ENCODE results near the gene DPT. TPM values are rescaled to one million over a fixed set of nuclear protein-coding genes. Genes with fewer than 3 reads are reported as not detected.

The DPT gene
- total and polyA plus RNA-seq, 10 of the 15 experiments (the other 5 are each of a cell fraction or from before 2014, with no cell fraction given) = 0.05 to 0.10 TPM; not detected in 8

GRCh38 chr1:168696125-168696760 is 32.8 kb downstream of the DPT start:
- Histone ChIP-seq H3K9me3 (replicated peaks; ENCODE audit: control insufficient read depth, insufficient read depth, low read length) (no peaks in the 10 kb centered on the region; the same call in 2 of the 3 replicates), H3K4me1 (ENCODE audit: control insufficient read depth, insufficient read depth, low read length) (no peaks in the 10 kb centered on the region), H3K4me2 (ENCODE audit: control insufficient read depth, insufficient read depth) (no peak overlapping the region), H3K27me3 (replicated peaks in 1 of 2; ENCODE audit: control insufficient read depth in 2 of 2, insufficient read depth in 2 of 2, low read length in 1 of 2) (peaks cover 0 to 3% of the 10 kb centered on the region in 2 experiments; a peak in 2 of 4 replicates), H2AFZ (ENCODE audit: control insufficient read depth, low read depth, low read length) (no peak overlapping the region), H3K36me3 (ENCODE audit: control insufficient read depth in 2 of 2, insufficient read depth in 2 of 2, low read length in 1 of 2) (no peaks in the 10 kb centered on the region), H3K4me3 (no peak overlapping the region), H3K79me2 (ENCODE audit: control insufficient read depth, insufficient read depth, low read length) (no peaks in the 10 kb centered on the region), H3K9ac (ENCODE audit: control insufficient read depth, insufficient read depth, low read length) (no peak overlapping the region), H3K27ac (ENCODE audit: control insufficient read depth, insufficient read depth) (no peak overlapping the region), H4K20me1 (ENCODE audit: control insufficient read depth, insufficient read depth) (no peaks in the 10 kb centered on the region)
- in situ Hi-C loops (cut with MboI) = no loop called here
- POLR2A ChIA-PET = no interaction called here
- DNase-seq (ENCODE audit: low read depth, low spot score) (no peak), ATAC-seq (no peak), FAIRE-seq (no peak)
- SMC1A ChIA-PET (ENCODE audit: uncharacterized antibody, unreplicated experiment) = interaction anchor here (1.1 to 1.3 kb wide), 4 partner anchors 9 to 257 kb away, joined by 3 to 4 read pairs (median 3); no protein-coding TSS in a partner anchor
- CTCF ChIA-PET = no interaction called here
- RAD21 ChIA-PET (ENCODE audit: unreplicated experiment) = no interaction called here
- BruUV-seq (replicated peaks) = no TSS peak
- TF ChIP-seq LARP7 (IDR thresholded peaks at IDR 0.05) (no peak), NR2C2 (IDR thresholded peaks at IDR 0.05; ENCODE audit: borderline replicate concordance, control insufficient read depth, insufficient read length, low read depth) (no peak), WRNIP1 (IDR thresholded peaks at IDR 0.05; ENCODE audit: borderline replicate concordance, low read depth, low read length) (no peak), HDAC6 (IDR thresholded peaks at IDR 0.05; ENCODE audit: unreplicated experiment) (no peak), SIN3A (IDR thresholded peaks at IDR 0.05; ENCODE audit: low read depth, low read length) (no peak), GATAD2B (conservative IDR thresholded peaks at IDR 0.05; ENCODE audit: low read depth) (no peak), ZNF24 (IDR thresholded peaks at IDR 0.05) (no peak), CHD4 (IDR thresholded peaks at IDR 0.05) (no peak)
- TF ChIP-seq, protein P1, sequence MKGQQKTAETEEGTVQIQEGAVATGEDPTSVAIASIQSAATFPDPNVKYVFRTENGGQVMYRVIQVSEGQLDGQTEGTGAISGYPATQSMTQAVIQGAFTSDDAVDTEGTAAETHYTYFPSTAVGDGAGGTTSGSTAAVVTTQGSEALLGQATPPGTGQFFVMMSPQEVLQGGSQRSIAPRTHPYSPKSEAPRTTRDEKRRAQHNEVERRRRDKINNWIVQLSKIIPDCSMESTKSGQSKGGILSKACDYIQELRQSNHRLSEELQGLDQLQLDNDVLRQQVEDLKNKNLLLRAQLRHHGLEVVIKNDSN (IDR thresholded peaks at IDR 0.05; ENCODE audit: borderline replicate concordance, extremely low read length, insufficient read depth, low read depth, low read length) = no peak
- intact Hi-C loops (cut with micrococcal nuclease; ENCODE audit: unreplicated experiment) = no loop called here
- 41% methylated on average over 7 of the region's 7 CpGs for WGBS (ENCODE audit: insufficient coverage, insufficient replicate concordance, low lambda C conversion rate, missing lambda C conversion rate)
